IPS DF 4.7 (cell line): Measurements from ENCODE around the gene EDNRA.

ENCODE experiments used
- DNase-seq: peaks from one replicate; pipeline ENCODE4 v3.0.0-alpha.2; 2013; ENCODE audit warnings: low spot score; ENCODE audit errors: extremely low read depth

EDNRA gene

DNA sequence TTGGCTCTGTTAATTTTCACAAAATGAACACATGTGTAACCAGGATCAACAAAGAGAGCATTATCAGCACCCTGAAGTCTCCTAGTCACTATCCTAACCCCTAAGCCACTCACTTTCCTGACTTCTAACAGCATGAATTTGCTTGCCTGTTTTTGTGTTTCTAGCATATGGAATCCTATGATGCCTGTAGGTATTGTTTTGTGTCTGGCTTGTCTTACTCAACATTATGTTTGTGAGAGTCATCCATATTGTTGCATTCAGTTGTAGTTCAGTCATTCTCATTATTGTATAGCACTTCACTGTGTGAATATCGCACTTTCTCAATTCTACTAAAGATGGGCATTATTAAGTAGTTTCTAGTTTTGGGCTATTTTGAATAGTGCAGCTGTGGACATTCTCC lies 15.6 kb downstream of the EDNRA start:
- no peak for DNase-seq

GRCh38 chr4:147498031-147498660 lies 17.2 kb downstream of the EDNRA start:
- no peak for DNase-seq

DNA sequence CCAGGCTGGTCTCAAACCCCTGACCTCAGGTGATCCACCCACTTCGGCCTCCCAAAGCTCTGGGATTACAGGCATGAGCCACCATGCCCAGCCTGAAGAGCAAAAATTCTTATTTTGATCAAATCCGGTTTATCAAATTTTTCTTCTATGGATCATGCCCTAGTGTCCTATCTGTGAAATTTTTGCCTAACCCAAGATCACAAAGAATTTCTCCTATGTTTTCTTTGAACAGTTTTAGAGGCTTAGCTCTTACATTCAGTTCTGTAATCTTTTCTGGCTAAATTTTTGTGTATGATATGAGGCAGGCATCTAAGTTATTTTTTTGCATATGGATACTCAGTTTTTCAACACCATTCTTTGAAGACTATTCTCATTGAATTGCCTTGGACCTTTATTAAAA lies 27.4 kb downstream of the EDNRA start:
- DNase-seq = no peak

GRCh38 chr4:147509386-147509785 lies 28.5 kb downstream of the EDNRA start:
- no peak for DNase-seq

GRCh38 chr4:147510962-147511668 lies 30.2 kb downstream of the EDNRA start:
- DNase-seq = no peak

DNA sequence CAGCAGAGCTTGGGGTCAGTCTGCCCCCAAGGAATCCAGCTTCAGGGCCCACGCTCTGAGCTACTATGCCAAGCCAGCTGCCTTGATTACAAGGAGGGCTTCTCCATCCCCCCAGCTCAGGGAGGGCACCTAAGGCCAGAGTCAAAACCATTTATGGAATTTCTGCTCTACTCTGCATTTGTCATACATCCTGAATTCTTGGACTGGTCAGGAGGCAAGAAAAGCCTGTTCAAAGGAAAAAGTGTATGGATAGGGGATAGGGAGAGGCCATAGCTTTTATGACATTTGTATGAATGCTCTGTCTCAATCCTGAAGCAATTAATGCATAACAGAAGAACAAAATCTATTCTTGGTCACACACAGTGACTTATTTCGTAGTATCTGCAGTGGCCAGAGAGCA lies 32.2 kb downstream of the EDNRA start:
- DNase-seq = no peak

GRCh38 chr4:147513952-147514351 lies 33.1 kb downstream of the EDNRA start:
- DNase-seq = no peak

DNA sequence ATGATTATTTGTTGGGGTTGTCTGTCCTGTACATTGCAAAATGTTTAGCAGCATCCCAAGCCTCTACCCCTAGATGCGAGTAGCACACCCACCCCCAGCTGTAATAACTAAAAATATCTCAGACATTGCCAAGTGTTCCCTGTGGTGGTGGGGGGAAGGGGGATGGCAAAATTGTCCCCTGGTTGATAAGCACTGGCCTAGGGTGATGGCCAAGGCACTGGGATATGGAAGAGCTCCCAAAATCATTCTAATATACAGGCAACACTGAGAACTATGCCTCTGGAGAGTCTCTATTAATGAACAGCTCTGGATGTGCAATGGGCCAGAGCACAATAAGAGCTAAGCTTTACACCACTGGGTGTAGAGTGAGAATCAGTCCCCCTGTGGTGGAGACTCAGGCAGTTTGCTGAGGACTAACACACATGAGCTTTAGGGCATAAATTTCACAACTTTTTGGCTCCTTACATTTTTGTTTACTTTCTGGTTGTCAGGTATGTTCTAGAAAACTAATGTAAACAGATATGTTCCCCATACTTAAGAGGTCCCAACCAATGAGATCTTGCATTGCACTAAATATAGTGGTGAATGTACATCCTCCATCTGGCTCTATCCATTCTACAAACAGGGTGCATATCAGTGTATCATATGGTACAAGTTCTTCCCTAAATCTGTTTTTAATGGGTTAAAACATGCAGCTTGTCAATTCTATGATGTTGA lies 34.5 kb downstream of the EDNRA start:
- no peak for DNase-seq

DNA sequence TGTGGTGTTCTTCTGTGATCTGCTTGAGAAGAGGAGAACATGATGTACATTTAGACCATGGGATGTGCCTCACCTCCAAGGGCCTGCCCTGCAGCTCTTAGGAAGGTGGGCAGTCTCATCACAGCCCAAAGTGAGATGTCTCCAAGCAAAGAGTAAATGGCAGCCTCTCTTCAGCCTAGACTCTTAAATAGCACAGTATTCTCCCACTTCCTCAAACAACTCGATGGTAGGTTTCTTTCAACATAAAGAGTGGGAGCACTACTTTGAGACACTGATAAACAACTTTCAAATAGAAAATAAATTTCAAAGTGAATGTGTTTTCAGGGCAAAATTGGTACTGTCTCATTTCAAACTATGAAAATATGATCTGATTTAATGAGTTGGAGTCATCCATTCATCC lies 35.2 kb downstream of the EDNRA start:
- no peak for DNase-seq

GRCh38 chr4:147518086-147518485 lies 37.2 kb downstream of the EDNRA start:
- no peak for DNase-seq

DNA sequence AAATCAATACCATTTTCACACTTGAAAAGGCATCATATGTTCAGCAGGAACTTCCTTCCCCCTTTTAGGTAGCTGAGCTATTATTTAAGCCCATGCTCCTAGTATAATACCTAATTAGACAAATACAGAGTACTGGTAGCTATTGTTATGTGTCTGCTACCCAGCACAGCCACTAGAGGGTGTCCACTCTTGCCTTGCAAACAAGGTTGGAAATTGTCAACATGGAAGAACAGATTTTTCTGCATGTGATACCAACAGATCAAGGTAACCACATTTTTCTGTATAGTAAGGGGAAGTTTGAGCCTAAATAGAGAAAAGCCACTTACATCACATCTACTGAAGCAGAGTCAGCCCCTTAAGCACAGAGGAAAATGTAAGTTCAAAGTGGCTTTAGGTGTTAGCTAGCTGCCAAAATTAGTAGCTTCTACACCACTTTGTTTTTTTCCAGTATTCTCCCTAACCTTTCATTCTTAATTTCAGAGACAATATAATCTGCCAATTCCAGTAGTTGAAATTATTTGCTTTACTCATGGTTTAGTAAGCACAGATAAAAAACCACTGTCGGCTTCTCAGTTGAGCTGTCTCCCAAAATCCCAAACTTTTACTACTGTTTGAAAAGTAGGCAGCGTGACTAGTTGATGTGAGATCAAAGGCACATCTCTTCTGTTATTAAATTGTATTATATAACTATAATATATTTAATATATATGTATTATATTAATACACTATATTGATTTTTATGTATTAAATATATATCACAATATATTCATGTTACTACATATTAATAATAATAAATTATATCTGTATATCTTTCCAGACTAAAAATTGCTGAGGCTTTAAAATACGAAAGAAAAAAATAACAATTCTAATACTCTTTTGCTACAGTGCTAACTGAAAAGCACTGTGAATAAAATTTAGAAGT lies 38.2 kb downstream of the EDNRA start:
- no peak for DNase-seq

DNA sequence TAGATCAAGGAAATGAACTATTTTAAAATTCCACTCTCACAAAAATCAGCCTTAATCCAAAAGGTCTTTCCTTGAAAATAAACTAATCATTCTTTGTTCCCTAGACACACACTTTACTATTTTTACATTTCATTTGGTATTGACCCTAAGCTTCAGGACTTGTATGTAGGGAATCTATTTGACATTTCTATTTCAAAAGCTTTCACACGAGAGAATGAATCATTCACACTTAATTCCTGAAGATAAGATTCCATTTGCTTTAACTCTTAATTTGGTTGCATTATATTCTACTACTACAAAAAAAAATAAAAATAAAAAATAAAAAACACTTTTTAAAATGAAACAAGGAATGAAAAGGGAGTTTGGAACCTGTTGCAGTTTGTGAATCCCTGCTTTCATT lies 43.7 kb downstream of the EDNRA start:
- DNase-seq = no peak

GRCh38 chr4:147525494-147526271 lies 44.8 kb downstream of the EDNRA start:
- no peak for DNase-seq

GRCh38 chr4:147526272-147526654 lies 45.4 kb downstream of the EDNRA start:
- DNase-seq = no peak

- no peak for DNase-seq
Observed at GRCh38 chr4:147528054-147528453, 47.2 kb downstream of the EDNRA start.

DNA sequence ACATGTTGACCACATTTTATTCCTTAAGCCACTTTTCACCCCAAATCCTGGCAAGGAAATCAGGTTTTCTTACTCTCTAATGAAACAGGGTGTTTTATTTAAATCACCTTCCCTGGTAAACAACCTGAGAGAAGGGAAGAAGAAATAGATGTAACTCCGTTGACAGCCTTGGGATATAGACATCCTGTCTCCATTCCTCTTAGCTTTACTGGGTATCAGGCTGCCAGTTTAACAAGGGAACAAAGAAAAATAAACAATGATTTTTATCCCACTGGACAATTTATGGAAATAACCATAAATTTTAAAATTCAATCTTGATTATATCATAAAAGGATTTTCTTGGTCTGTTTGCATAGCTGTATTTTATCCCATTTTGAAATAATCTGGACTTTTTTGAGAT lies 49.2 kb downstream of the EDNRA start:
- no peak for DNase-seq

DNA sequence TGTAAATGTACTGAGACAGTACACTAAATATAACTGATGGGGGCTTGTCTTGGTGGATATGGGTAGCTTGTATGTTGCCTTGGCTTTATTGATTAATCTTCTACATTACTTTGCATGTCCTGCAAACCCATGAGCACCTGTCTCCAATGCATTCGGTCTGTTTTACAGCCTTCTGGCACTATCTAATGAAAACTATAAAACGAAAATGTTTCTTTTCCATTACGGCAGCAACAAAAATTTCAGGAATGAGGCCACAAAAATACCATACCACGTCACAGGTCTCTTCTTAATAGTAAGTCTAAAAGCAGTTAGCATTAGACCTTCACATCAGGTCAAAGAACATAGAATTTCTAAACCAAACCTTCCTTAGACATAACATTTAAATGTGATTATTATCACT lies 49.8 kb downstream of the EDNRA start:
- DNase-seq = no peak

DNA sequence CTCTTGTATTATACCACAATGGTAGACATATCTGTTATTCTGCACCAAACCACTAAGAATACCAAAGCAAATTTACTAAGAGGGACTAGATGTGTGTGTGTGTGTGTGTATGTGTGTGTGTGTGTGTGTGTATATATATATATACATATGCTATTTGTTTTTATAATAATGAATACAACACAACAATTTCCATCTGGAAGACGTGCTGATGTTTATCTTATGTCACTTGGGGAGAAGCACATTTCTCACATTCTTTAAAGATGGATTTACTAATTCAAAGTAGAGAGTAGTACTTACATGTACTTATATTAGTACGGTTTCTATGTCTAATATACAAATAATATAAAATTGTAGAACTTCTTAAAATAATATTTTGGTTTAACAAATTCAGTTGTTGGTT lies 52.0 kb downstream of the EDNRA start:
- no peak for DNase-seq

GRCh38 chr4:147533331-147533730 lies 52.4 kb downstream of the EDNRA start:
- no peak for DNase-seq

- no peak for DNase-seq
Observed at GRCh38 chr4:147535124-147535523, 54.2 kb downstream of the EDNRA start.

DNA sequence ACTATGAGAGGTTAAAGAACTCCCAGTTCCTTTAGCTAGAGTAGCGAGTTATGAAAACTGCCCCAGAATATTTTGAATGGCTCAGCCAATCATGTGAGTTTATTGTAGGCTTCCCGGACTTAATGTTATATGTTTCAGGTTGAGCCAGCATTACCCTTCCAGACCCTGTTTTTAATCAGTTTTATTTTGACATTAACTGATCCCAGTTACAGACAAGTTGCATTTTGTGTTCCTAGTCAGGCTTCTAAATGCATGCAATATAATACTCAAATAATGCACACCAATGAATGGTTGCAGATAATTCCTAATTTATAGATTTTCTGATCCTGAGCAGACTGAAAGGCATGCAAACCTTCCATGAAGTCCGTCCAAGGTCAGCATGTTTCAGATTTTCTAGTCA lies 57.8 kb downstream of the EDNRA start:
- DNase-seq = no peak
